Measurements from ENCODE around the gene NAXD. TPM values are rescaled to one million over a fixed set of nuclear protein-coding genes. Genes with fewer than 3 reads are reported as not detected.

The NAXD gene
- total RNA-seq, 1 donor from 2014 or later = 17.7 TPM

GRCh38 chr13:110633776-110634175 lies 18.4 kb downstream of the NAXD start:
- no peaks in the 10 kb centered on the region for H3K36me3 ChIP-seq
- no peak overlapping the region for H3K4me3 Mint-ChIP-seq
- no peak overlapping the region for H2AFZ ChIP-seq (replicated peaks)
- peaks cover 28% of the 10 kb centered on the region for H3K79me2 ChIP-seq (ENCODE audit: low read depth)
- H4K20me1 ChIP-seq (ENCODE audit: low read depth) = no peaks in the 10 kb centered on the region
- H3K4me1 ChIP-seq = no peaks in the 10 kb centered on the region
- no peak overlapping the region for H3K4me3 ChIP-seq
- H3K9ac ChIP-seq = no peak overlapping the region
- no peak overlapping the region for H3K27ac ChIP-seq
- no peak overlapping the region for H3K27ac Mint-ChIP-seq
- peaks cover 2% of the 10 kb centered on the region for H3K27me3 Mint-ChIP-seq (ENCODE audit: insufficient read depth, low read depth)
- no peak for TF ChIP-seq CTCF (IDR thresholded peaks at IDR 0.05)
- no peak for TF ChIP-seq EZH2 (IDR thresholded peaks at IDR 0.05)
- no peak for TF ChIP-seq EZH2phosphoT487 (IDR thresholded peaks at IDR 0.05)
- no peaks in the 10 kb centered on the region for H3K27me3 ChIP-seq
- H3K4me2 ChIP-seq = no peak overlapping the region
- H3F3A ChIP-seq (ENCODE audit: low read depth) = no peaks in the 10 kb centered on the region
- H3K9me3 Mint-ChIP-seq = no peaks in the 10 kb centered on the region
- H3K36me3 Mint-ChIP-seq = peaks cover 38% of the 10 kb centered on the region
- no peaks in the 10 kb centered on the region for H3K9me3 ChIP-seq (ENCODE audit: low read depth)
- DNase-seq (ENCODE audit: low spot score) = no peak
- no peaks in the 10 kb centered on the region for H3K4me1 Mint-ChIP-seq

GRCh38 chr13:110634558-110634957 lies 19.2 kb downstream of the NAXD start:
- no peaks in the 10 kb centered on the region for H3K4me1 Mint-ChIP-seq
- H3K9me3 Mint-ChIP-seq = no peaks in the 10 kb centered on the region
- Histone ChIP-seq H3K4me3 (no peak overlapping the region), H3K79me2 (ENCODE audit: low read depth) (peaks cover 20% of the 10 kb centered on the region), H3K4me2 (no peak overlapping the region), H2AFZ (replicated peaks) (no peak overlapping the region), H3K27me3 (no peaks in the 10 kb centered on the region), H3K36me3 (no peaks in the 10 kb centered on the region), H3K4me1 (no peaks in the 10 kb centered on the region), H3K27ac (no peak overlapping the region), H4K20me1 (ENCODE audit: low read depth) (no peaks in the 10 kb centered on the region), H3K9me3 (ENCODE audit: low read depth) (no peaks in the 10 kb centered on the region), H3K9ac (no peak overlapping the region), H3F3A (ENCODE audit: low read depth) (no peaks in the 10 kb centered on the region)
- H3K36me3 Mint-ChIP-seq = peaks cover 42% of the 10 kb centered on the region
- TF ChIP-seq EZH2 (IDR thresholded peaks at IDR 0.05) (no peak), CTCF (IDR thresholded peaks at IDR 0.05) (no peak), EZH2phosphoT487 (IDR thresholded peaks at IDR 0.05) (no peak)
- no peak overlapping the region for H3K27ac Mint-ChIP-seq
- H3K27me3 Mint-ChIP-seq (ENCODE audit: insufficient read depth, low read depth) = peaks cover 2% of the 10 kb centered on the region
- H3K4me3 Mint-ChIP-seq = no peak overlapping the region
- DNase-seq (ENCODE audit: low spot score) = no peak

- Mint-ChIP-seq H3K4me3 (no peak overlapping the region), H3K4me1 (no peaks in the 10 kb centered on the region), H3K27me3 (ENCODE audit: insufficient read depth, low read depth) (peaks cover 4% of the 10 kb centered on the region), H3K36me3 (peaks cover 47% of the 10 kb centered on the region), H3K27ac (no peak overlapping the region), H3K9me3 (no peaks in the 10 kb centered on the region)
- Histone ChIP-seq H3K4me3 (no peak overlapping the region), H3K27ac (no peak overlapping the region), H3K27me3 (no peaks in the 10 kb centered on the region), H4K20me1 (ENCODE audit: low read depth) (no peaks in the 10 kb centered on the region), H3K4me1 (no peaks in the 10 kb centered on the region), H3K9ac (no peak overlapping the region), H3F3A (ENCODE audit: low read depth) (no peaks in the 10 kb centered on the region), H3K36me3 (no peaks in the 10 kb centered on the region), H3K4me2 (no peak overlapping the region), H3K79me2 (ENCODE audit: low read depth) (peaks cover 11% of the 10 kb centered on the region), H2AFZ (replicated peaks) (no peak overlapping the region), H3K9me3 (ENCODE audit: low read depth) (no peaks in the 10 kb centered on the region)
- DNase-seq (ENCODE audit: low spot score) = no peak
- TF ChIP-seq EZH2 (IDR thresholded peaks at IDR 0.05) = no peak
- TF ChIP-seq CTCF (IDR thresholded peaks at IDR 0.05) = no peak
- no peak for TF ChIP-seq EZH2phosphoT487 (IDR thresholded peaks at IDR 0.05)
Measured at GRCh38 chr13:110635405-110636002, 20.2 kb downstream of the NAXD start.
